ENCODE data around the gene FZD8. TPM values are rescaled to one million over a fixed set of nuclear protein-coding genes. Genes with fewer than 3 reads are reported as not detected.

The FZD8 gene
- total RNA-seq, 1 donor from 2014 or later = 42.3 TPM

DNA sequence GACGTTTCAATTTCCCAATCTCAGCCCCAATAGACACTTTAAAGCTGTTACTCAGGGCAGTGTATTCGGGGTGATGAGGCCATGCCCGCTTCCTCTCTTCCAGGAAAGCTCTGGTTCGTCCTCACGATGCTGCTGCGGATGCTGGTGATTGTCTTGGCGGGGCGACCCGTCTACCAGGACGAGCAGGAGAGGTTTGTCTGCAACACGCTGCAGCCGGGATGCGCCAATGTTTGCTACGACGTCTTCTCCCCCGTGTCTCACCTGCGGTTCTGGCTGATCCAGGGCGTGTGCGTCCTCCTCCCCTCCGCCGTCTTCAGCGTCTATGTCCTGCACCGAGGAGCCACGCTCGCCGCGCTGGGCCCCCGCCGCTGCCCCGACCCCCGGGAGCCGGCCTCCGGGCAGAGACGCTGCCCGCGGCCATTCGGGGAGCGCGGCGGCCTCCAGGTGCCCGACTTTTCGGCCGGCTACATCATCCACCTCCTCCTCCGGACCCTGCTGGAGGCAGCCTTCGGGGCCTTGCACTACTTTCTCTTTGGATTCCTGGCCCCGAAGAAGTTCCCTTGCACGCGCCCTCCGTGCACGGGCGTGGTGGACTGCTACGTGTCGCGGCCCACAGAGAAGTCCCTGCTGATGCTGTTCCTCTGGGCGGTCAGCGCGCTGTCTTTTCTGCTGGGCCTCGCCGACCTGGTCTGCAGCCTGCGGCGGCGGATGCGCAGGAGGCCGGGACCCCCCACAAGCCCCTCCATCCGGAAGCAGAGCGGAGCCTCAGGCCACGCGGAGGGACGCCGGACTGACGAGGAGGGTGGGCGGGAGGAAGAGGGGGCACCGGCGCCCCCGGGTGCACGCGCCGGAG, 34.4 kb downstream of the FZD8 start:
- no peak for DNase-seq (ENCODE audit: extremely low read depth, low read depth, low spot score)

DNA sequence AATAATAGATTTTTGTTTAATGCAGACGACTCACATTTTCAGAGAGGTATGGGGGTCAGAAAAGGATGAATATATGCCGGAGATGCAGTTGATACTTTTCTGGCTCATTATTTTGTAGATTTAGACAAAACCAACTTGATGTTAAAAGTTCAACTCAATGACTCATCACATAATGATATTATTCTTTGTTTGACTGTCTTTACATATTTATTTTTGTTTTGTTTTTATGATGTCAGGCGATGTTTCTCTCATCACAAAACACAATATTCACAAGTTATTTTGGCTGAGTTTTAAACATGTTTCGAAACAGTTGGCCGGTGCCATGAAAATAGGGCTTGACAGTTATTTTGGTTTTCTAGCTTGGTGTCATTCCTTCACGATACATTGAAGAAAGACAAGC, 35.7 kb downstream of the FZD8 start:
- DNase-seq (ENCODE audit: extremely low read depth, low read depth, low spot score) = no peak

DNA sequence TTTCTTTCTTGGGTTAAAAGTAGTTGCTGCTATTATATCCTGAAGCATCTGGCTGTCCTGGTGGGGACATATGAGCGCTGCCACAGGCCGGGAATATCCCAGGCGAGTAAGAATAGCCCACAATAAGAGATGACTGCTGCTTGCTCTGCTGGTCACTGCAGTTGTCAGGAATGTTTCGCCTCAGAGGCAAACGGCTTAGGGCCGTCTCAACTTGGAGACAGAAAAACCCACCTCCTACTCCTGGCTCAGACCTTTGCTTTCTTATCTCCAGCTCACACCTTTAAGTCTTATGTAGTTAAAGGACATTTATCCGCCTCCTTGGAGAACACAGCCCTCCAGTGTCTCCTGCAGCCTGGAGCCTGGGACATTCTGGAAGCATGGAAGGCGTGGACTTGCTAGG, 36.9 kb downstream of the FZD8 start, which contains the start of gene GJD4:
GJD4 (plus strand) TSS at position 151 of the 400 bp plus-strand sequence; CDS start at position 378, 227 bp downstream.
- DNase-seq (ENCODE audit: extremely low read depth, low read depth, low spot score) = no peak

DNA sequence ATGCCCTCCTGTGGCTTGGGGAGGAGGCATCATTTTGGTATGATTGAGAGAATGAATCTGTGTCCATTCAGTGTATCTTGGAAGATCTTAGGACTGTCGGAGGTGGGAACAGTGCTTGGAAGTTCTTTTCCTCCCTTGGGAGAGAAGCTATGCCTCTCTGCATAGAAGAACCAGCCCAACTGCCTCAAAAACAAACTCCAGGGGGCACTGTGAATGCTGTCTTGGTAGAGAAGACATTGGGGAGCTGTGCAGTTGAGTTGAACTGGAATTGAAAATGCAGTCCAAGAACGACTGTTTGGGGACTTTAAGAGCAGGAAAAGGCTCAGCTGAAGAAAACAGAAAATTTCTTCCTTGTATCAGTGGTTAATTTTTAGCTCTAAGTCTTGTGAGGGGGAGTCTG, 41.9 kb downstream of the FZD8 start:
- DNase-seq (ENCODE audit: extremely low read depth, low read depth, low spot score) = no peak

DNA sequence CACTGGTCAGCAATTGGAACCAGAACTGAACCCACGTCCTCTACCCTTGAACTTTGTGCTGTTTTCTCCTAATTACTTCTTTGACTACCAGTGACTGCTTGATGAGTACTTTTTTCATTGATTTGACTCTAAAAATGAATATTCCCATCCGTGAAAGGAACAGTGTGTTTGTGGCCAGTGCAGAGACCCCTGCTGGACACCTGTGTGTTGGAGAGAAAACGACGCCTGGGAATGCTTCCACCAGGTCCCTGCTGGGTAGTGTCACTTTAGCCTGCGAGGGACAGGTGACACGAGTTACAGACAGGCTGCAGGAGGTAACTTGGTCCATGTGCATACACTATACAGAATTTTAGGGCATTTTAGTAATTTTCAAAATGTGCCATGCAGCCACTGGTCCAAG, 43.7 kb downstream of the FZD8 start:
- no peak for DNase-seq (ENCODE audit: extremely low read depth, low read depth, low spot score)

DNA sequence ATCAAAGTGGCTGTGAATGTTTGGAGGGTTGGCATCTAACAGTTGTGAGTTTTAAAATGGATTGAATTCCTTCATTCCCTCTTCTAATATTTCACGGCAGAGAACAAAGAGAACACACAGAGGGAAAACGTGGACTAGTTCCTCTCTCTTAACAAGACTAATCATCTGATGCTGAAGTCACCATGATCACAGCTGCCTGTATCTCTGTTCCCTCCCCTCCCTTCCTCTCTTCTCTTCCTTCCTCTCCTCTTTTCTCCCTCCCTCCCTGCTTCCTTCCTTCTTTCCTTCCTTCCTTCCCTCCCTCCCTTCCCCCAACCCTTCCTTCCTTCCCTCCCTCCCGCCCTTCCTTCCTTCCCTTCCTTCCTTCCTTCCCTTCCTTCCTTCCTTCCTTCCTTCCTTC, 47.0 kb downstream of the FZD8 start:
- no peak for DNase-seq (ENCODE audit: extremely low read depth, low read depth, low spot score)

DNA sequence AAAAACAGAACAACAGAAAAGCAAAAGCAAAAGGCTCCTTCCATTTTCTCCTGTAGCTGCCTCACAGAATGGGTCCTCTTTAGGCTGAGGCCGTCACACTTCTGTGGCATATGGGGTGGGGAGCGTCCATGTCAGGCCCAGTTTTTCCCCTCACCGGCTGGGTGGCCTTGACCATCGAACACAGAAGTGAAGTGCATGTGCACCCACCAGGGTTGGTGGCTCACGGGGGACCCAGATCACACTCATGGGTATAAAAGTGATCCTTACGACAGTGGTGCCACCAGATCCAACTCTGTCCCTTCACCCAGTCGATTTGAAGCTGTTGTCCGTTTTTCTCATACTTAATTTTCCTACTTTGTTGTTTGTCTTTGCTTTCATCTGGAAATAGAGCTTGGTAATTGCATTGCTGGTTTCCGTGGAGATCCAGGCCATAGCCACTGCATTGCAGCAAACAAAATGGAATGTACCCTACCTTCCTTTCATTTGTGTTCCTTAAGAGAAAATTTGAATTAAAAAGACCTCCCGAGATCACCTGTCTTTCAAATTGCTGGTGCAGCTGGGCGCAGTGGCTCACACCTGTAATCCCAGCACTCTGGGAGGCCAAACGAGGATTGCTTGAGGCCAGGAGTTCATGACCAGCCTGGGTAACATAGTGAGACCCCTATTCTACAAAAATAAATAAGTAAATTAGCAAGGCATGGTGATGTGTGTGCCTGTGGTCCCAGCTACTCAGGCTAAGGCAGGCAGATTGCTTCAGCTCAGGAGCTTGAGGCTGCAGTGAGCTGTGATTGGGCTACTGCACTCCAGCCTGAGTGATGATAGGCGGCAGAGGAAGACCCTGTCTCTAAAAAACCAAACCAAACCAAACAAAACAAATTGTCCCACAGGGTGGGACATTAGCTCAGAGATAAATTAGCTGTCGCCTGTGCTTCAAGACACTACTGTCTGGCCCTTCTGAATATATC, 47.7 kb downstream of the FZD8 start:
- no peak for DNase-seq (ENCODE audit: extremely low read depth, low read depth, low spot score)

DNA sequence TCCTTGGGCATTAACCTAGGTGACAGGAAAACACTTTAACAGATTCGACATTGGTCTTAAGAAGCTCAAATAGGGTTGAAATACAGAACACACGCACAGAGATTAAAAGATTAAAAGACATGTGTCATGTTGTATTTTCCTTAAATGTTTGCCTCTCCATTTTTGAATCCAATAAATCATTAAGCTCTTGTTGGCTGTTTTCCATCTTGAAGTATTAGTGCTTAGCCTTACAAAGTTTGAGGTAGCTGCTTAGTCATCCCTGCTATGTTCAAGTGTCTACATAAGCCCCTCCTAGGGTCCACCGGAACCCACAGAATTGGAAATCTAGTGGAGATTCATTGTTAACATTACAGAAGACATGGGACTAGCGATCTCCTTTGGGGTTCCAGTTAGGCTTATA, 49.7 kb downstream of the FZD8 start:
- DNase-seq (ENCODE audit: extremely low read depth, low read depth, low spot score) = no peak

DNA sequence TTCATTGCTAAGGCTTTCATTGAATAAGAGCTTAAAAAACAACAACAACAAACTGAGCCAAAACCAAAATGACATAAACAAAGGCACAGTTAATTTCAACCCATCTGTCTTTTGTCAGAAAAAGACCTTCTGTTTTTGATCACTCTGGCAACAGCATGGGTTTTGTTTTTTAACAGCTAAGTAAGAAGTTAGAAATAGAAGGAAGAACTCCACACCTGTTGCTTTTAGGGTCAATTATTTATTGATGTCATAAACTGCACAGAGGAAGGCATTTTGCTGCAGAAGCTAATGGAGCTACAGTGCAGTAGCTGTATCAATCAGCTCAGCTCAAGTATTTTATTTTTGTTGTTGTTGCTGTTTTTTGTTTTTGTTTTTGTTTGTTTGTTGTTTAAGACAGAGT, 53.3 kb downstream of the FZD8 start:
- no peak for DNase-seq (ENCODE audit: extremely low read depth, low read depth, low spot score)

Other genes with a start within 250 kb of the FZD8 start
- not detected in 2 replicates for gene GJD4, start 37.0 kb downstream of the FZD8 start, total RNA-seq

Measured in glomerular endothelial cell (primary cell).